Lower leg skin (tissue), 4 donors: ENCODE results near the gene RABEP2. TPM values are rescaled to one million over a fixed set of nuclear protein-coding genes. Genes with fewer than 3 reads are reported as not detected.

Experiments
- DNase-seq, 2 donors: peaks; one replicate each; pipeline ENCODE4 v3.0.0-alpha.2; 2019; ENCODE audit warnings: low spot score in 2 of 2
- H3K4me3 ChIP-seq: fragments of 200-600 bp; sonication (generic); 2 replicates; pipeline ENCODE4 v1.5.1; 2017; ENCODE audit warnings: mild to moderate bottlenecking, low read depth; ENCODE audit not compliant: poor library complexity, severe bottlenecking
- CTCF ChIP-seq, 3 donors: fragments of 450-650 bp; IDR thresholded peaks; one replicate each; pipeline ENCODE4 v1.5.1; 2016; ENCODE audit warnings: antibody characterized with exemption in 3 of 3, mild to moderate bottlenecking in 3 of 3, moderate library complexity in 2 of 3
- POLR2A ChIP-seq, 2 donors: fragments of 450-650 bp; IDR thresholded peaks; one replicate each; pipeline ENCODE4 v1.6.1; 2016 to 2017; ENCODE audit warnings: antibody characterized with exemption in 2 of 2, mild to moderate bottlenecking in 1 of 2, moderate library complexity in 1 of 2
- WGBS, 2 donors: methylation state at CpG; one replicate each; pipeline ENCODE4 v1.1.5; 2018; 5-methylcytosine and 5-hydroxymethylcytosine counted together
- intact Hi-C: fragments of 100-400 bp; cut with DNase I; formaldehyde crosslinking; loops from one replicate; pipeline ENCODE4 v1.15.0; 2023; ENCODE audit warnings: low total_unique reads
- total RNA-seq, 4 donors: library from RNA; depleted of rRNA; stranded (reverse); fragments of >200 nt; gene quantifications; one replicate each; pipeline ENCODE4 v1.1.0, GENCODE V29; 2016

Gene RABEP2
- total RNA-seq, 4 donors from 2014 or later = 80.7 to 124 (median 94.9) TPM

GRCh38 chr16:28912558-28912957, 12.5 kb downstream of the RABEP2 start:
- DNase-seq = no peak
- intact Hi-C loops = no loop called here

GRCh38 chr16:28910086-28911031, 14.7 kb downstream of the RABEP2 start:
- intact Hi-C loops = no loop called here
- 82 to 87% methylated on average over 18 to 19 of the region's 19 CpGs for WGBS, 2 donors
- H3K4me3 ChIP-seq = no peak overlapping the region
- no peak for TF ChIP-seq CTCF (IDR thresholded peaks at IDR 0.05)
- no peak for DNase-seq

More at GRCh38 chr16:28912558-28912957, 12.5 kb downstream of the RABEP2 start:
- H3K4me3 ChIP-seq = no peak overlapping the region
- no peak for TF ChIP-seq POLR2A (IDR thresholded peaks at IDR 0.05)
- no peak for TF ChIP-seq CTCF (IDR thresholded peaks at IDR 0.05)
- 90 to 91% methylated on average over 12 of the region's 12 CpGs for WGBS, 2 donors

GRCh38 chr16:28905800-28906372, 19.2 kb downstream of the RABEP2 start:
- no peak for DNase-seq
- 87 to 91% methylated on average over 24 of the region's 24 CpGs for WGBS, 2 donors
- no peak for TF ChIP-seq CTCF (IDR thresholded peaks at IDR 0.05)
- no peak for TF ChIP-seq POLR2A (IDR thresholded peaks at IDR 0.05)
- H3K4me3 ChIP-seq = no peak overlapping the region
- intact Hi-C loops = no loop called here

GRCh38 chr16:28905229-28905754, 19.7 kb downstream of the RABEP2 start:
- TF ChIP-seq CTCF (IDR thresholded peaks at IDR 0.05) = no peak
- TF ChIP-seq POLR2A (IDR thresholded peaks at IDR 0.05) = no peak
- intact Hi-C loops = no loop called here
- no peak for DNase-seq
- H3K4me3 ChIP-seq = no peak overlapping the region
- WGBS, 2 donors = 88 to 89% methylated on average over 7 to 9 of the region's 9 CpGs

- WGBS, 2 donors = 93 to 99% methylated on average over 12 to 13 of the region's 16 CpGs
- no peak for DNase-seq
- intact Hi-C loops = no loop called here
- no peak overlapping the region for H3K4me3 ChIP-seq
- TF ChIP-seq POLR2A (IDR thresholded peaks at IDR 0.05) (no peak), CTCF (IDR thresholded peaks at IDR 0.05) (no peak)
These were observed 20.2 kb downstream of the RABEP2 start for GRCh38 chr16:28904828-28905227.
